ENCODE results near the gene KCNE5.

GRCh38 chrX:109635146-109635545 is 10.2 kb upstream of the KCNE5 start:
- TF ChIP-seq CTCF (IDR thresholded peaks at IDR 0.05) (peak in 2 of 3 experiments; percentile 18 to 22), POLR2A (IDR thresholded peaks at IDR 0.05) (no peak)

All from testis (tissue), 2 donors.